Body of pancreas (tissue), 4 donors: ENCODE measurements around the gene BEND5.

Source experiments
- POLR2A ChIP-seq, 3 donors: fragments of 450-650 bp; IDR thresholded peaks; one replicate each; pipeline ENCODE4 v1.6.1; 2016; ENCODE audit warnings: antibody characterized with exemption in 3 of 3, mild to moderate bottlenecking in 2 of 3
- TF ChIP-seq, protein P1 (sequence below), 7 experiments: fragments of 450-650 bp in 4 of 7; fragments of 200-600 bp in 3 of 7; sonication (generic) in 3 of 7; IDR thresholded peaks; one replicate each; pipeline ENCODE4 v1.5.1; 2016 to 2019; ENCODE audit warnings: antibody characterized with exemption in 7 of 7

DNA sequence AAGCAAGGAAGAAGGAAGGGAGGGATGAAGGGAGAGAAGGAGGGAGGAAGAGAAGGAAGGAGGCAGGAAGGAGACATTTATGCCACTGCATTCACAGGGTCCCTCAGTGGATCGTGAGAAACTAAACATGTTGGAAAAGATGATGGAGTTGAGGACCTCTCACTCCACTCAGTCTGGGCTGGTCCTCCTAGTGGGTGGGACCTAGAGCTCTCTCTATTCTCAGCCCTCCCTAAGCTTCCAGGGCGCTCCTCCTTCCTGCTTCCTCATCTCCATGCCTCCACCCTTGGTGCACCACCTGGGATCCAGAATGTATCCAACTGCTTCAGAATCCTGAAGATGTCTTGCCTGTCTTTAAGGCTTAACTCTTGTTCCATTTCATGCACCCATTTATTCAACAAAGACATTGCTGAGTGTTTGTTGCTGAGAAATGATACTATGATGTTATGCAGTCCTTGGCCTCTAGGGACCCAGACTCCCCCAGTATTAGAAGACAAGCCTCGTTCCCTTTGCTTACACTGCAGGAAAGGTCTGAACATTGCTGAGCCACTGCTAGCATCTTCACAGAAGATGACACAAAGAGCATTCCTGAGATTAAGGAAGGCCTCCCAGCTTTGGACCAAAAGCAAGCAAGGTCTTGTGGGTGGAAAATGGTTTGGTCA lies 88.5 kb downstream of the BEND5 start:
- TF ChIP-seq, protein P1, sequence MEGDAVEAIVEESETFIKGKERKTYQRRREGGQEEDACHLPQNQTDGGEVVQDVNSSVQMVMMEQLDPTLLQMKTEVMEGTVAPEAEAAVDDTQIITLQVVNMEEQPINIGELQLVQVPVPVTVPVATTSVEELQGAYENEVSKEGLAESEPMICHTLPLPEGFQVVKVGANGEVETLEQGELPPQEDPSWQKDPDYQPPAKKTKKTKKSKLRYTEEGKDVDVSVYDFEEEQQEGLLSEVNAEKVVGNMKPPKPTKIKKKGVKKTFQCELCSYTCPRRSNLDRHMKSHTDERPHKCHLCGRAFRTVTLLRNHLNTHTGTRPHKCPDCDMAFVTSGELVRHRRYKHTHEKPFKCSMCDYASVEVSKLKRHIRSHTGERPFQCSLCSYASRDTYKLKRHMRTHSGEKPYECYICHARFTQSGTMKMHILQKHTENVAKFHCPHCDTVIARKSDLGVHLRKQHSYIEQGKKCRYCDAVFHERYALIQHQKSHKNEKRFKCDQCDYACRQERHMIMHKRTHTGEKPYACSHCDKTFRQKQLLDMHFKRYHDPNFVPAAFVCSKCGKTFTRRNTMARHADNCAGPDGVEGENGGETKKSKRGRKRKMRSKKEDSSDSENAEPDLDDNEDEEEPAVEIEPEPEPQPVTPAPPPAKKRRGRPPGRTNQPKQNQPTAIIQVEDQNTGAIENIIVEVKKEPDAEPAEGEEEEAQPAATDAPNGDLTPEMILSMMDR (IDR thresholded peaks at IDR 0.05): no peak
- no peak for TF ChIP-seq POLR2A (IDR thresholded peaks at IDR 0.05)
